Thyroid gland (tissue), 4 donors: Measurements from ENCODE around the gene CBFA2T2. TPM values are rescaled to one million over a fixed set of nuclear protein-coding genes. Genes with fewer than 3 reads are reported as not detected.
"Not testable (repeated sequence)": the region's sequence is repeated elsewhere in the genome, so short reads cannot be mapped to it uniquely, and the experiment has no call there.

Source experiments
- DNase-seq, 2 donors: peaks; one replicate each; pipeline ENCODE4 v3.0.0-alpha.2; 2019
- H3K27ac ChIP-seq, 3 donors: fragments of 200-600 bp; sonication (generic); 1 replicate in 2 of 3; 2 replicates in 1 of 3; pipeline ENCODE4 v1.5.1; 2016 to 2019; ENCODE audit warnings: mild to moderate bottlenecking in 1 of 3, moderate library complexity in 1 of 3
- H3K27me3 ChIP-seq: fragments of 200-600 bp; sonication (generic); one replicate; pipeline ENCODE4 v1.5.1; 2019
- H3K36me3 ChIP-seq, 2 donors: fragments of 200-600 bp; sonication (generic); one replicate each; pipeline ENCODE4 v1.5.1; 2016 to 2019
- H3K4me1 ChIP-seq, 2 donors: fragments of 200-600 bp; sonication (generic); one replicate each; pipeline ENCODE4 v1.5.1; 2017 to 2019
- H3K4me3 ChIP-seq, 3 donors: fragments of 200-600 bp; sonication (generic); replicated peaks in 1 of 3; 1 replicate in 2 of 3; 2 replicates in 1 of 3; pipeline ENCODE4 v1.5.1; 2016; ENCODE audit warnings: mild to moderate bottlenecking in 1 of 3
- H3K9me3 ChIP-seq: fragments of 200-600 bp; sonication (generic); one replicate; pipeline ENCODE4 v1.5.1; 2017
- CTCF ChIP-seq, 6 experiments: fragments of 200-600 bp in 3 of 6; fragments of 450-650 bp in 3 of 6; sonication (generic) in 3 of 6; IDR thresholded peaks; one replicate each; pipeline ENCODE4 v1.5.1; 2016 to 2019; ENCODE audit warnings: antibody characterized with exemption in 6 of 6, mild to moderate bottlenecking in 2 of 6, inconsistent platforms in 1 of 6, moderate library complexity in 1 of 6
- POLR2A ChIP-seq, 2 donors: fragments of 450-650 bp; IDR thresholded peaks; one replicate each; pipeline ENCODE4 v1.6.1; 2017; ENCODE audit warnings: antibody characterized with exemption in 2 of 2, mild to moderate bottlenecking in 2 of 2, moderate library complexity in 1 of 2
- WGBS, 2 donors: methylation state at CpG; one replicate each; pipeline ENCODE4 v1.1.5; 2017; 5-methylcytosine and 5-hydroxymethylcytosine counted together
- intact Hi-C: fragments of 100-400 bp; cut with DNase I; formaldehyde crosslinking; loops from one replicate; pipeline ENCODE4 v1.15.1; 2023
- total RNA-seq, 4 donors: library from RNA; depleted of rRNA; stranded (reverse); fragments of >200 nt; gene quantifications; one replicate each; pipeline ENCODE4 v1.2.3, GENCODE V29; 2016

CBFA2T2 gene
- total RNA-seq, 4 donors from 2014 or later: 29.7 to 57.3 (median 35.8) TPM

DNA sequence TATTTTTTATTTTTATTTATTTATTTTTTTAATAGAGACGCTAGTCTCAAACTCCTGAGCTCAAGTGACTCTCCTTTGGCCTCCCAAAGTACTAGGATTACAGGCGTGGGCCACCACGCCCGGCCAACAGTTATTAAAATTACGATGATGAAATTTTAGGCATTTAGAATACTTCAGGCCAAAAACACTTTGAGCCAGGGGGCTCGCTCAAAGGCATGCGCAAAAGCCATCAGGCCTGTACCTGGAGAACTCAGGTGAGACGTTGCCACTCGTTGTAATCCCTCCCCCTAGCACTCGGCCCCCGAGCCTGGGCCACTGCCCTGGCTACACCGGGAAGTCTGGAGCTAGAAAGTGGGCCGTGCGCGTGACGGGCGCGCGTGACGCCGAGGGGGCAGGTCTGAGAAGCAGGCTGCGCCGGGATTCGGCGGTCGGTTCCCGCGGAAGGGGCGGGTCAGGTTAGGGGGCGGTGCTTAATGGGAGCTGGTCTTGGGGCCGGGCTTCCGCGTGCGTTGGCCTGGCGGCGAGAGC lies 337 bp upstream of the CBFA2T2 start:
- TF ChIP-seq CTCF (IDR thresholded peaks at IDR 0.05) (no peak), POLR2A (IDR thresholded peaks at IDR 0.05) (peak in 1 of 2 donors; percentile 87)
- WGBS, 2 donors: 7 to 10% methylated on average over 7 to 12 of the region's 36 CpGs
- intact Hi-C loops: no loop called here

GRCh38 chr20:33490934-33491656 lies 1.2 kb downstream of the CBFA2T2 start:
- Histone ChIP-seq H3K27me3 (no peaks in the 10 kb centered on the region), H3K4me3 (peak overlapping the region; percentile 60 to 95 (median 74)), H3K27ac (peak overlapping the region; percentile 75 to 91 (median 90)), H3K36me3 (no peaks in the 10 kb centered on the region), H3K9me3 (no peaks in the 10 kb centered on the region), H3K4me1 (peaks cover 11 to 12% of the 10 kb centered on the region in 2 donors)
- peak in 1 of 2 donors; percentile 9 for DNase-seq
- TF ChIP-seq CTCF (IDR thresholded peaks at IDR 0.05): no peak
- TF ChIP-seq POLR2A (IDR thresholded peaks at IDR 0.05): no peak
- intact Hi-C loops: no loop called here
- WGBS, 2 donors: 49 to 54% methylated on average over 8 of the region's 8 CpGs

More for the DNA sequence above, 337 bp upstream of the CBFA2T2 start:
- no peaks in the 10 kb centered on the region for H3K9me3 ChIP-seq
- DNase-seq: peak; percentile 100
- H3K27me3 ChIP-seq: no peaks in the 10 kb centered on the region
- peaks cover 8 to 12% of the 10 kb centered on the region in 2 donors for H3K4me1 ChIP-seq
- no peaks in the 10 kb centered on the region for H3K36me3 ChIP-seq
- H3K27ac ChIP-seq: peak overlapping the region; percentile 91 to 97 (median 95)
- no peak overlapping the region for H3K4me3 ChIP-seq

DNA sequence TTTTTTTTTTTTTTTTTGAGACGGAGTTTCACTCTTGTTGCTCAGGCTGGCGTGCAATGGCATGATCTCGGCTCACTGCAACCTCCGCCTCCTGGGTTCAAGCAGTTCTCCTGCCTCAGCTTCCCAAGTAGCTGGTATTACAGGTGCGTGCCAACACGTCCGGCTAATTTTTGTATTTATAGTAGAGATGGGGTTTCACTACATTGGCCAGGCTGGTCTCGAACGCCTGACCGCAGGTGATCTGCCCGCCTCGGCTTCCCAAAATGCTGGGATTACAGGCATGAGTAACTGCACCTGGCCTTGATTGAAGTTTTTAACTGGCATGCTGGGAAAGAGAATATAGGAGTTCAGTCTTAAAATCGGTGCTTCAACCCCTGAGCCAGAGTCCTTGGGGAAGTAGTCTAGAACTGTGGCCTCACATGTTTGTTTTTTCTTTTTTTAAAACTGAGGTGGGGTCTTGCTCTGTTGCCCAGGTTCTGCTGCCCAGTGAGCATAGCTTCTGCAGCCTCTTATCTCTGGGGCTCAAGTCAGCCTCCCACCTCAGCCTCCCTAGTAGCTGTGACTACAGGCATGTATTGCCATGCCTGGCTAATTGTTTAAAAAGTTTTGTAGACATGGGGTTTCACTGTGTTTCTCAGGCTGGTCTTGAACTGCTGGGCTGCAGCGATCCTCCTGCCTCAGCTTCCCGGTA lies 3.3 kb downstream of the CBFA2T2 start:
- Histone ChIP-seq H3K36me3 (no peaks in the 10 kb centered on the region), H3K4me1 (peaks cover 12 to 13% of the 10 kb centered on the region in 2 donors), H3K9me3 (no peaks in the 10 kb centered on the region), H3K27me3 (no peaks in the 10 kb centered on the region), H3K4me3 (no peak overlapping the region), H3K27ac (no peak overlapping the region)
- no peak for DNase-seq
- intact Hi-C loops: no loop called here
- TF ChIP-seq POLR2A (IDR thresholded peaks at IDR 0.05) (no peak), CTCF (IDR thresholded peaks at IDR 0.05) (no peak)
- WGBS, 2 donors: 96 to 98% methylated on average over 15 of the region's 15 CpGs

GRCh38 chr20:33496776-33497175 lies 6.9 kb downstream of the CBFA2T2 start:
- H3K4me1 ChIP-seq: peaks cover 5 to 17% of the 10 kb centered on the region in 2 donors
- H3K27me3 ChIP-seq, DNase-seq, H3K27ac ChIP-seq, H3K36me3 ChIP-seq, intact Hi-C loops, H3K4me3 ChIP-seq, H3K9me3 ChIP-seq: not testable (repeated sequence)
- WGBS, 2 donors: 92 to 96% methylated on average over 6 of the region's 6 CpGs

GRCh38 chr20:33499355-33499754 lies 9.5 kb downstream of the CBFA2T2 start:
- TF ChIP-seq POLR2A (IDR thresholded peaks at IDR 0.05) (no peak), CTCF (IDR thresholded peaks at IDR 0.05) (no peak)
- peaks cover 0 to 16% of the 10 kb centered on the region in 2 donors for H3K4me1 ChIP-seq
- no peaks in the 10 kb centered on the region for H3K9me3 ChIP-seq
- no peak for DNase-seq
- H3K36me3 ChIP-seq: no peaks in the 10 kb centered on the region
- intact Hi-C loops: no loop called here
- no peak overlapping the region for H3K4me3 ChIP-seq
- no peak overlapping the region for H3K27ac ChIP-seq
- no peaks in the 10 kb centered on the region for H3K27me3 ChIP-seq
- WGBS, 2 donors: 78 to 86% methylated on average over 3 of the region's 3 CpGs
